K562 (cell line): ENCODE measurements around the gene TREM1. TPM values are rescaled to one million over a fixed set of nuclear protein-coding genes. Genes with fewer than 3 reads are reported as not detected.

Source experiments
- ARID2 ChIP-seq: fragments of 450-650 bp; IDR thresholded peaks from 2 replicates; pipeline ENCODE4 v1.6.1; 2017; ENCODE audit warnings: antibody characterized with exemption, mild to moderate bottlenecking
- BCL6 ChIP-seq: fragments of 250-450 bp; sonication (Bioruptor Pico); IDR thresholded peaks from 2 replicates; pipeline ENCODE4 v1.4.0; 2020
- CBFA2T2 ChIP-seq: fragments of 450-650 bp; conservative IDR thresholded peaks from 2 replicates; pipeline ENCODE4 v1.6.1; 2017; ENCODE audit warnings: mild to moderate bottlenecking
- FOS ChIP-seq: IDR thresholded peaks from 3 replicates; pipeline ENCODE4 v1.6.1; 2011; ENCODE audit not compliant: insufficient read length; ENCODE audit errors: extremely low read depth
- FOXM1 ChIP-seq, 2 experiments: fragments of 450-650 bp in 1 of 2; sonication (generic) in 1 of 2; formaldehyde crosslinking in 1 of 2; IDR thresholded peaks; 2 replicates each; pipeline versions ENCODE4 v1.6.1 to v1.9.0; 2017 to 2022; ENCODE audit warnings: low read depth in 2 of 2, mild to moderate bottlenecking in 2 of 2, missing genetic modification reagents in 1 of 2, moderate library complexity in 1 of 2
- GABPA ChIP-seq: fragments of 200-800 bp; sonication (Bioruptor generic); conservative IDR thresholded peaks from 2 replicates; pipeline ENCODE4 v1.6.1; 2016; ENCODE audit warnings: low read depth, missing genetic modification characterization, missing compliant biosample characterization
- HDAC1 ChIP-seq, 2 experiments: fragments of 450-650 bp; IDR thresholded peaks; 2 replicates each; pipeline ENCODE4 v1.6.1; 2016 to 2017; ENCODE audit warnings: inconsistent platforms in 1 of 2, mild to moderate bottlenecking in 1 of 2, moderate library complexity in 1 of 2
- HNRNPL ChIP-seq: fragments of 200-400 bp; formaldehyde crosslinking; IDR thresholded peaks from 2 replicates; pipeline ENCODE4 v1.6.1; 2017; ENCODE audit warnings: low read depth, mild to moderate bottlenecking, low read length
- MCM2 ChIP-seq: fragments of 450-650 bp; IDR thresholded peaks from 2 replicates; pipeline ENCODE4 v1.6.1; 2017; ENCODE audit warnings: low read depth, mild to moderate bottlenecking
- MTA2 ChIP-seq: fragments of 450-650 bp; IDR thresholded peaks from 2 replicates; pipeline ENCODE4 v1.6.1; 2016; ENCODE audit warnings: low read depth
- NEUROD1 ChIP-seq: fragments of 150-350 bp; IDR thresholded peaks from 2 replicates; pipeline ENCODE4 v1.6.1; 2014; ENCODE audit warnings: borderline replicate concordance, low read length, low read depth; ENCODE audit not compliant: partially characterized antibody
- NR1H2 ChIP-seq: sonication (generic); formaldehyde crosslinking; IDR thresholded peaks from 2 replicates; pipeline ENCODE4 v1.4.0; 2020; ENCODE audit warnings: mild to moderate bottlenecking, missing genetic modification reagents
- POLR2AphosphoS5 ChIP-seq: IDR thresholded peaks from 2 replicates; pipeline ENCODE4 v1.6.1; 2011; ENCODE audit warnings: mild to moderate bottlenecking, low read depth, low read length, moderate library complexity; ENCODE audit not compliant: control insufficient read depth, insufficient read depth
- SP2 ChIP-seq: IDR thresholded peaks from 2 replicates; pipeline ENCODE4 v1.6.1; 2011; ENCODE audit warnings: mild to moderate bottlenecking, low read depth, low read length, moderate library complexity; ENCODE audit not compliant: poor library complexity, severe bottlenecking; ENCODE audit errors: extremely low read depth
- ZNF76 ChIP-seq: fragments of 250-450 bp; sonication (Bioruptor Pico); IDR thresholded peaks from 2 replicates; pipeline ENCODE4 v1.4.0; 2020; ENCODE audit warnings: mild to moderate bottlenecking, moderate library complexity, borderline replicate concordance
- polyA plus RNA-seq, 8 experiments: library from polyadenylated mRNA; depleted of rRNA in 4 of 8; stranded (reverse) in 5 of 8; unstranded in 3 of 8; fragments of >200 nt; fragmentation: Nextera tagmentation in 2 of 8; fragmentation: Illumina TruSeq in 1 of 8; extraction: Ambion mirVana in 2 of 8; extraction: Trizol in 1 of 8; gene quantifications; 2 replicates each; pipeline versions ENCODE4 v1.2.1 to v1.2.3, GENCODE V29; 2011 to 2014; ENCODE audit warnings: inconsistent platforms in 1 of 8, missing spikeins in 1 of 8
- total RNA-seq, 7 experiments: library from RNA; depleted of rRNA in 6 of 7; stranded (reverse); fragments of >200 nt in 6 of 7; fragmentation: Illumina TruSeq in 2 of 7; extraction: Trizol in 2 of 7; gene quantifications; 2 replicates each; pipeline versions ENCODE4 v1.2.1 to v1.2.3, GENCODE V29; 2011 to 2021; ENCODE audit warnings: low replicate concordance in 1 of 7
- TF ChIP-seq, protein P1 (sequence below), 2 experiments: IDR thresholded peaks in 1 of 2; conservative IDR thresholded peaks in 1 of 2; 2 replicates each; pipeline ENCODE4 v1.6.1; 2016; ENCODE audit warnings: low read depth in 2 of 2, mild to moderate bottlenecking in 1 of 2, missing compliant biosample characterization in 1 of 2, missing genetic modification characterization in 1 of 2, moderate library complexity in 1 of 2
- TF ChIP-seq, protein P2 (sequence below): sonication (generic); formaldehyde crosslinking; IDR thresholded peaks from 2 replicates; pipeline ENCODE4 v1.8.1; 2022; ENCODE audit warnings: missing genetic modification reagents
- TF ChIP-seq, protein P3 (sequence below): fragments of 450-650 bp; IDR thresholded peaks from 2 replicates; pipeline ENCODE4 v1.6.1; 2016
- TF ChIP-seq, protein P4 (sequence below): fragments of 250-450 bp; sonication (Bioruptor Pico); IDR thresholded peaks from 2 replicates; pipeline ENCODE4 v1.5.0; 2020; ENCODE audit warnings: mild to moderate bottlenecking
- TF ChIP-seq, protein P5 (sequence below): IDR thresholded peaks from 2 replicates; pipeline ENCODE4 v1.6.1; 2011; ENCODE audit not compliant: insufficient read length; ENCODE audit errors: extremely low read depth

Gene TREM1
- total and polyA plus RNA-seq, 9 of the 15 experiments (the other 6 are each of a cell fraction or from before 2014, with no cell fraction given), result not detected

DNA sequence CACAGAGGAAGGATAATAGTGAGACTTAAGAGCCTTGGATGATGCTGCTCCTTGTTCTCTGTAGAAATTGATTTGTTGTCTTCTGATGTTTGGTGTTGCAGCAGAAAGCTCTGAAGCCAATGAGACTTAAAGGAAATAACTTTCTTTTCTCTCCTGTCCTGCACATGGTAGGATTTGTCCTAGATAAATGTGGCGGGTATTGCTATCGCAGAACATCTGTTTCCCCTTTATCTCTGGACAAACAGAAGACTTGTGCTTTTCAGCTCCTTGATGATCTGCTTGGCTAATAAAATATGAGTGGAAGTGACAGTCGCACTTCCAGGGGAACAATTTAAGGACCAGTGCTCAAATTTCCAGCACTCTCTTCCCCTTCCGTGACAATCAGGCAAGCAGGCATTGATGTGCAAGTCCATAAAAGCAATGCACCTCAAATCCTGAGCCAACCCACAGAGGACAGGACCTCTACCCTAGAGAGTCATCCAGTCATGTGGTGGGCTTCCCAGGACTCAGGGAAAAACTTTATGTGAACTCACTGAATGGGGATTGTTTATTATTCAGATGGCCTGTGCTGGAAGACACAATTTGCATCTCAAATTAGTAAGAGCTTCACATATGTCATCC lies 39.1 kb upstream of the TREM1 start (continued):
- TF ChIP-seq, protein P1, sequence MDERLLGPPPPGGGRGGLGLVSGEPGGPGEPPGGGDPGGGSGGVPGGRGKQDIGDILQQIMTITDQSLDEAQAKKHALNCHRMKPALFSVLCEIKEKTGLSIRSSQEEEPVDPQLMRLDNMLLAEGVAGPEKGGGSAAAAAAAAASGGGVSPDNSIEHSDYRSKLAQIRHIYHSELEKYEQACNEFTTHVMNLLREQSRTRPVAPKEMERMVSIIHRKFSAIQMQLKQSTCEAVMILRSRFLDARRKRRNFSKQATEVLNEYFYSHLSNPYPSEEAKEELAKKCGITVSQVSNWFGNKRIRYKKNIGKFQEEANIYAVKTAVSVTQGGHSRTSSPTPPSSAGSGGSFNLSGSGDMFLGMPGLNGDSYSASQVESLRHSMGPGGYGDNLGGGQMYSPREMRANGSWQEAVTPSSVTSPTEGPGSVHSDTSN (CRISPR knock-in tag; IDR thresholded peaks at IDR 0.05; ENCODE audit: low read depth), result no peak
- TF ChIP-seq, protein P1 (tag; conservative IDR thresholded peaks at IDR 0.05; ENCODE audit: low read depth), result peak; percentile 79
- TF ChIP-seq GABPA (tag) (no peak), FOS (no peak), ZNF76 (no peak), NEUROD1 (peak; percentile 65), CBFA2T2 (peak; percentile 82), FOXM1 (IDR thresholded peaks at IDR 0.05; ENCODE audit: low read depth) (peak; percentile 82), FOXM1 (CRISPR knock-in tag; IDR thresholded peaks at IDR 0.05; ENCODE audit: low read depth) (no peak), BCL6 (CRISPR knock-in tag) (peak; percentile 55; the same call in 1 of the 2 replicates), POLR2AphosphoS5 (peak; percentile 74; the same call in 1 of the 2 replicates), MCM2 (no peak), NR1H2 (CRISPR knock-in tag) (no peak), HDAC1 (IDR thresholded peaks at IDR 0.05) (no peak), SP2 (no peak), MTA2 (peak; percentile 85), HNRNPL (no peak), ARID2 (no peak)
- TF ChIP-seq, protein P2, sequence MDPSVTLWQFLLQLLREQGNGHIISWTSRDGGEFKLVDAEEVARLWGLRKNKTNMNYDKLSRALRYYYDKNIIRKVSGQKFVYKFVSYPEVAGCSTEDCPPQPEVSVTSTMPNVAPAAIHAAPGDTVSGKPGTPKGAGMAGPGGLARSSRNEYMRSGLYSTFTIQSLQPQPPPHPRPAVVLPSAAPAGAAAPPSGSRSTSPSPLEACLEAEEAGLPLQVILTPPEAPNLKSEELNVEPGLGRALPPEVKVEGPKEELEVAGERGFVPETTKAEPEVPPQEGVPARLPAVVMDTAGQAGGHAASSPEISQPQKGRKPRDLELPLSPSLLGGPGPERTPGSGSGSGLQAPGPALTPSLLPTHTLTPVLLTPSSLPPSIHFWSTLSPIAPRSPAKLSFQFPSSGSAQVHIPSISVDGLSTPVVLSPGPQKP (CRISPR knock-in tag), result no peak
- TF ChIP-seq, protein P3, sequence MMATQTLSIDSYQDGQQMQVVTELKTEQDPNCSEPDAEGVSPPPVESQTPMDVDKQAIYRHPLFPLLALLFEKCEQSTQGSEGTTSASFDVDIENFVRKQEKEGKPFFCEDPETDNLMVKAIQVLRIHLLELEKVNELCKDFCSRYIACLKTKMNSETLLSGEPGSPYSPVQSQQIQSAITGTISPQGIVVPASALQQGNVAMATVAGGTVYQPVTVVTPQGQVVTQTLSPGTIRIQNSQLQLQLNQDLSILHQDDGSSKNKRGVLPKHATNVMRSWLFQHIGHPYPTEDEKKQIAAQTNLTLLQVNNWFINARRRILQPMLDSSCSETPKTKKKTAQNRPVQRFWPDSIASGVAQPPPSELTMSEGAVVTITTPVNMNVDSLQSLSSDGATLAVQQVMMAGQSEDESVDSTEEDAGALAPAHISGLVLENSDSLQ, result peak; percentile 78
- TF ChIP-seq, protein P4, sequence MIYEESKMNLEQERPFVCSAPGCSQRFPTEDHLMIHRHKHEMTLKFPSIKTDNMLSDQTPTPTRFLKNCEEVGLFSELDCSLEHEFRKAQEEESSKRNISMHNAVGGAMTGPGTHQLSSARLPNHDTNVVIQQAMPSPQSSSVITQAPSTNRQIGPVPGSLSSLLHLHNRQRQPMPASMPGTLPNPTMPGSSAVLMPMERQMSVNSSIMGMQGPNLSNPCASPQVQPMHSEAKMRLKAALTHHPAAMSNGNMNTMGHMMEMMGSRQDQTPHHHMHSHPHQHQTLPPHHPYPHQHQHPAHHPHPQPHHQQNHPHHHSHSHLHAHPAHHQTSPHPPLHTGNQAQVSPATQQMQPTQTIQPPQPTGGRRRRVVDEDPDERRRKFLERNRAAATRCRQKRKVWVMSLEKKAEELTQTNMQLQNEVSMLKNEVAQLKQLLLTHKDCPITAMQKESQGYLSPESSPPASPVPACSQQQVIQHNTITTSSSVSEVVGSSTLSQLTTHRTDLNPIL (CRISPR knock-in tag), result no peak
- TF ChIP-seq, protein P5, sequence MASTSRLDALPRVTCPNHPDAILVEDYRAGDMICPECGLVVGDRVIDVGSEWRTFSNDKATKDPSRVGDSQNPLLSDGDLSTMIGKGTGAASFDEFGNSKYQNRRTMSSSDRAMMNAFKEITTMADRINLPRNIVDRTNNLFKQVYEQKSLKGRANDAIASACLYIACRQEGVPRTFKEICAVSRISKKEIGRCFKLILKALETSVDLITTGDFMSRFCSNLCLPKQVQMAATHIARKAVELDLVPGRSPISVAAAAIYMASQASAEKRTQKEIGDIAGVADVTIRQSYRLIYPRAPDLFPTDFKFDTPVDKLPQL, result no peak
